Astrocyte (in vitro differentiated cells and primary cell): ENCODE measurements around the gene ARHGEF17. TPM values are rescaled to one million over a fixed set of nuclear protein-coding genes. Genes with fewer than 3 reads are reported as not detected.

Source experiments
- DNase-seq: peaks from one replicate; pipeline ENCODE4 v3.0.0-alpha.2; 2010; ENCODE audit warnings: low read depth
- FAIRE-seq: peaks from 2 replicates; lab custom pipeline; 2011; peaks lifted over from hg19 to GRCh38; lab: Jason Lieb, UNC
- H2AFZ ChIP-seq: 2 replicates; pipeline ENCODE4 v1.6.0; 2012; ENCODE audit warnings: low read depth, low read length, inconsistent platforms
- H3K27ac ChIP-seq: 2 replicates; pipeline ENCODE4 v1.5.1; 2011; ENCODE audit warnings: low read depth, low read length, inconsistent platforms
- H3K27me3 ChIP-seq: 2 replicates; pipeline ENCODE4 v1.6.0; 2011; ENCODE audit warnings: low read length, inconsistent platforms; ENCODE audit not compliant: insufficient read depth
- H3K36me3 ChIP-seq: 2 replicates; pipeline ENCODE4 v1.5.1; 2011; ENCODE audit warnings: low read length, inconsistent platforms; ENCODE audit not compliant: insufficient read depth
- H3K4me1 ChIP-seq: 2 replicates; pipeline ENCODE4 v1.5.1; 2011; ENCODE audit warnings: low read length, inconsistent platforms; ENCODE audit not compliant: insufficient read depth
- H3K4me2 ChIP-seq: 2 replicates; pipeline ENCODE4 v1.6.0; 2012; ENCODE audit warnings: low read length, inconsistent platforms
- H3K4me3 ChIP-seq: 2 replicates; pipeline ENCODE4 v1.5.1; 2011; ENCODE audit warnings: low read depth, mild to moderate bottlenecking, low read length, inconsistent platforms; ENCODE audit not compliant: insufficient read depth
- H3K79me2 ChIP-seq: 2 replicates; pipeline ENCODE4 v1.6.0; 2012; ENCODE audit warnings: mild to moderate bottlenecking, low read length, inconsistent platforms; ENCODE audit not compliant: insufficient read depth
- H3K9ac ChIP-seq: 2 replicates; pipeline ENCODE4 v1.6.0; 2012; ENCODE audit warnings: mild to moderate bottlenecking, low read length, inconsistent platforms
- H3K9me3 ChIP-seq: 2 replicates; pipeline ENCODE4 v1.5.1; 2012; ENCODE audit warnings: low read depth, mild to moderate bottlenecking, low read length, inconsistent platforms; ENCODE audit not compliant: insufficient read depth
- H4K20me1 ChIP-seq: 2 replicates; pipeline ENCODE4 v1.6.0; 2012; ENCODE audit warnings: low read length, inconsistent platforms; ENCODE audit not compliant: insufficient read depth
- H3K27ac Mint-ChIP-seq: one replicate; pipeline ENCODE4 v1.8.0; 2021; ENCODE audit warnings: mild to moderate bottlenecking, mixed read lengths; ENCODE audit not compliant: unreplicated experiment
- H3K27me3 Mint-ChIP-seq: one replicate; pipeline ENCODE4 v1.8.0; 2021; ENCODE audit warnings: low read depth, mixed read lengths; ENCODE audit not compliant: unreplicated experiment
- H3K36me3 Mint-ChIP-seq: one replicate; pipeline ENCODE4 v1.8.0; 2021; ENCODE audit warnings: low read depth, mixed read lengths; ENCODE audit not compliant: unreplicated experiment
- H3K4me1 Mint-ChIP-seq: one replicate; pipeline ENCODE4 v1.8.0; 2021; ENCODE audit warnings: low read depth, mixed read lengths; ENCODE audit not compliant: unreplicated experiment
- H3K4me3 Mint-ChIP-seq: one replicate; pipeline ENCODE4 v1.8.0; 2021; ENCODE audit warnings: mild to moderate bottlenecking, moderate library complexity, mixed read lengths; ENCODE audit not compliant: unreplicated experiment
- H3K9me3 Mint-ChIP-seq: one replicate; pipeline ENCODE4 v1.8.0; 2021; ENCODE audit warnings: mild to moderate bottlenecking, mixed read lengths; ENCODE audit not compliant: unreplicated experiment
- EZH2 ChIP-seq: IDR thresholded peaks from 2 replicates; pipeline ENCODE4 v1.6.1; 2012; ENCODE audit warnings: mild to moderate bottlenecking, low read length, inconsistent platforms; ENCODE audit not compliant: insufficient read depth
- total RNA-seq: library from RNA; stranded (reverse); gene quantifications from 2 replicates; pipeline ENCODE4 v1.2.1, GENCODE V29; 2021
- TF ChIP-seq, protein P1 (sequence below): IDR thresholded peaks from 2 replicates; pipeline ENCODE4 v1.5.1; 2011; ENCODE audit warnings: low read depth, mild to moderate bottlenecking, inconsistent platforms, low read length, moderate library complexity; ENCODE audit not compliant: insufficient read depth

The ARHGEF17 gene
- total RNA-seq, 1 donor from 2014 or later, result 66.4 TPM

DNA sequence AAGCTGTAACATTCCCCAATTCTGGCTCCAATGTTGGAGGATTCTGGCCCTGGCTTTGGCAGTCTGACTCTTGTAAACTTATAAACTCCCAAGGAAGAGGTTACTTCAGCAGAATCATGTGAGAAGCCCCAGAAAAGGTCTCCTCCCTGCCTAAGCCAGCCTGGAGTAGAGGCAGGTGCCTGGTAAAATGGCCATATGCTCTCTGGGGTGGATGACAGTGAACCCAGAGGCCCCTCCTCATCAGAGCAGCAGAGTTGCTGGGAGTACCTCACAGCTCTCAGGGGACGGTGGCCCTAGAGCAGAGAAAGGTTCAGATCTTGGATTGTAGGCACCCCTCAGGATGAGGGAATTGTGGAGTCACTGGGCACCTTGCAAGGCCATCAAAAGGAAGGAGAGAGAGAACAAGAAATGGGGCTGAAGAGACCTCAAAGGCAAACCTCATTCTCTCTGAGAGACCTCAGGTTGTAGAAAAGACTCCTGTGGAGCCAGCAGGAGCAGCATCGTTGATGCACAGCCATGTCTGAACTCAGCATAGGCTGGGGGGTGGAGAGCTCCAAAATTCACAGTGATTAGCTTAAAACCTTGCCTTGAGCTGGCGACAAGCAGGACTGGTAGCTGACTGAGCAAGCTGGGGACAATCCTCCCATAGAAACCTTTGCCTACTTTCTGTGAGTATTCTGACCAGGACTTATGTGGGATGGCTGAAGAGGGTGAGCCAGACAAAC lies 40.8 kb upstream of the ARHGEF17 start:
- Mint-ChIP-seq H3K4me1 (peaks cover 4% of the 10 kb centered on the region), H3K36me3 (no peaks in the 10 kb centered on the region), H3K9me3 (no peaks in the 10 kb centered on the region), H3K27me3 (peaks cover 41% of the 10 kb centered on the region), H3K4me3 (no peak overlapping the region), H3K27ac (no peak overlapping the region)
- Histone ChIP-seq H2AFZ (no peak overlapping the region), H3K36me3 (no peaks in the 10 kb centered on the region), H3K27me3 (peaks cover 20% of the 10 kb centered on the region), H3K9me3 (no peaks in the 10 kb centered on the region), H3K4me3 (no peak overlapping the region), H3K4me2 (no peak overlapping the region), H3K79me2 (no peaks in the 10 kb centered on the region), H3K4me1 (no peaks in the 10 kb centered on the region), H3K27ac (no peak overlapping the region), H3K9ac (no peak overlapping the region), H4K20me1 (no peaks in the 10 kb centered on the region)
- DNase-seq, result no peak
- TF ChIP-seq EZH2, result no peak
- TF ChIP-seq, protein P1, sequence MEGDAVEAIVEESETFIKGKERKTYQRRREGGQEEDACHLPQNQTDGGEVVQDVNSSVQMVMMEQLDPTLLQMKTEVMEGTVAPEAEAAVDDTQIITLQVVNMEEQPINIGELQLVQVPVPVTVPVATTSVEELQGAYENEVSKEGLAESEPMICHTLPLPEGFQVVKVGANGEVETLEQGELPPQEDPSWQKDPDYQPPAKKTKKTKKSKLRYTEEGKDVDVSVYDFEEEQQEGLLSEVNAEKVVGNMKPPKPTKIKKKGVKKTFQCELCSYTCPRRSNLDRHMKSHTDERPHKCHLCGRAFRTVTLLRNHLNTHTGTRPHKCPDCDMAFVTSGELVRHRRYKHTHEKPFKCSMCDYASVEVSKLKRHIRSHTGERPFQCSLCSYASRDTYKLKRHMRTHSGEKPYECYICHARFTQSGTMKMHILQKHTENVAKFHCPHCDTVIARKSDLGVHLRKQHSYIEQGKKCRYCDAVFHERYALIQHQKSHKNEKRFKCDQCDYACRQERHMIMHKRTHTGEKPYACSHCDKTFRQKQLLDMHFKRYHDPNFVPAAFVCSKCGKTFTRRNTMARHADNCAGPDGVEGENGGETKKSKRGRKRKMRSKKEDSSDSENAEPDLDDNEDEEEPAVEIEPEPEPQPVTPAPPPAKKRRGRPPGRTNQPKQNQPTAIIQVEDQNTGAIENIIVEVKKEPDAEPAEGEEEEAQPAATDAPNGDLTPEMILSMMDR, result no peak
- FAIRE-seq, result no peak

DNA sequence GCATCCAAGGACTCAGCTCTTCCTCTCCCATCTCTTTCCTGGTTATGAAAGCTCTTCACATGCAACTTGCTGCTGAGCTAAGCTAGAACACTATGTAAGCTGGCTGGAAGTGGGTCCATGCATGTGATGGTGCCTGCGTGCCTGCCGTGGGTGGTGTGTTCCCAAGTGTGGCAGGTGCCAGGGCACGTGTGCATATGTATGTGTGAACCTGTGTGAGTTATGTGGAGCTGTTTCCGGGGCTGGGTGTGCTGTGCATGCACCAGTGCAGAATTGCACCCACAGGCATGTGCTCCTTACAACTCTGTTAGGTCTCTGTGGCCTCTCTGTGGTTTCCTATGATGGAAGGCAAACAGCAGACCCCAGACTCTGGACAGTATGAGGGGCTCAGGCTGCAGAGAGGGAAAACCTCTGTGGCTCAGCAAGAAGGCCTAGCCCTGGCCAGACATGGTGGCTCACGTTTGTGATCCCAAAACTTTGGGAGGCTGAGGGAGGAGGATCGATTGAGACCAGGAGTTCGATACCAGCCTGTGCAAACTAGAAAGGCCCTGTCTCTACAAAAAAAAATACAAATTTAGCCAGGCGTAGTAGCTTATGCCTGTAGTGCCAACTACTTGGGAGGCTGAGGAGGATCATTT lies 40.1 kb upstream of the ARHGEF17 start:
- no peaks in the 10 kb centered on the region for H3K79me2 ChIP-seq
- H3K4me1 ChIP-seq, result no peaks in the 10 kb centered on the region
- TF ChIP-seq EZH2, result no peak
- TF ChIP-seq, protein P1, result no peak
- no peak overlapping the region for H3K4me2 ChIP-seq
- no peaks in the 10 kb centered on the region for H3K36me3 ChIP-seq
- no peaks in the 10 kb centered on the region for H4K20me1 ChIP-seq
- Mint-ChIP-seq H3K4me1 (peaks cover 4% of the 10 kb centered on the region), H3K4me3 (no peak overlapping the region), H3K36me3 (no peaks in the 10 kb centered on the region), H3K27ac (no peak overlapping the region), H3K27me3 (peaks cover 41% of the 10 kb centered on the region), H3K9me3 (no peaks in the 10 kb centered on the region)
- H3K4me3 ChIP-seq, result no peak overlapping the region
- H3K27me3 ChIP-seq, result peaks cover 20% of the 10 kb centered on the region
- no peak for DNase-seq
- H2AFZ ChIP-seq, result no peak overlapping the region
- H3K9me3 ChIP-seq, result no peaks in the 10 kb centered on the region
- H3K9ac ChIP-seq, result no peak overlapping the region
- no peak overlapping the region for H3K27ac ChIP-seq
- no peak for FAIRE-seq
